ENCODE measurements around the gene ANKMY1. TPM values are rescaled to one million over a fixed set of nuclear protein-coding genes. Genes with fewer than 3 reads are reported as not detected.

Gene ANKMY1
- total RNA-seq, 1 donor from 2014 or later, result 28.5 TPM

DNA sequence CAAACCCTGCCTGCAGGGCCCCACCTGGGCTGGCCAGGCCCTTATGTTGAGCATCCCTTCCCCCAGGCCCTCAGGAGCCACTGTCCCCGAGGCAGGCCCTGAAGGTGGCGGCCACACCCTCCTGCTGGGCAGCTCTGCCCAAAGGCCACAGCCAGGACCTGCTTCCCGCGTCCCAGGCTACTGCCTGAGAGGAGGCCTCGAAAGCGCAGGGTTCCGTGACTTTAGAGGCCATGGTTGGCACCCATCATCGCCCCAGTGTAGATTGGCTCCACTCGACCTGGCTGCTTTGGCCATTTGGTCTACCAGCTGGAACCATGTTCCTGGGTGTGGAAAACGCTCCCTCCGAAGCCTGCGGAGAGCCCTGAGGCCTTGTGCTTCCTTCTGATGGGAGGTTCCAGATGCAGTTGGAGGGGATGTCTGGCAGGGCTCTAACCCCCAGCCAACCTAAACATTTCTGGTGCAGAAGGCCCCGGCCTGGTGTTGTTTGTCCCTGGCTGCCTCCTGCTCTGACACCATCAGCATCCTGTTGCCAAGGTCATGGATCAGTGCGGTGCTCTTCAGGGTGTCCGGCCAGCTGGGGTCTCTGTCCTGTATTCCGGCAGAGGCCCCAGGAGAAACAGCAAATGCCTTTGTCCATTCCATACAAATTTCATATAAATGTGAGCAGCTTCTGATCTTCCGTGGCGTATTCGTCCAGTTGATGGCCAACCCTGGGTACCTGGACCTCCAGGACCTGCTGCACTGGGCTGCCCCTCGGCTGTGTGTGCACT, 43.5 kb upstream of the ANKMY1 start:
- Mint-ChIP-seq H3K27ac (ENCODE audit: unreplicated experiment) (no peak overlapping the region), H3K27me3 (ENCODE audit: unreplicated experiment) (no peaks in the 10 kb centered on the region), H3K4me3 (ENCODE audit: unreplicated experiment) (no peak overlapping the region), H3K9me3 (ENCODE audit: unreplicated experiment) (no peaks in the 10 kb centered on the region), H3K4me1 (ENCODE audit: unreplicated experiment) (peaks cover 5% of the 10 kb centered on the region), H3K36me3 (ENCODE audit: unreplicated experiment) (no peaks in the 10 kb centered on the region)
- TF ChIP-seq, protein P1, sequence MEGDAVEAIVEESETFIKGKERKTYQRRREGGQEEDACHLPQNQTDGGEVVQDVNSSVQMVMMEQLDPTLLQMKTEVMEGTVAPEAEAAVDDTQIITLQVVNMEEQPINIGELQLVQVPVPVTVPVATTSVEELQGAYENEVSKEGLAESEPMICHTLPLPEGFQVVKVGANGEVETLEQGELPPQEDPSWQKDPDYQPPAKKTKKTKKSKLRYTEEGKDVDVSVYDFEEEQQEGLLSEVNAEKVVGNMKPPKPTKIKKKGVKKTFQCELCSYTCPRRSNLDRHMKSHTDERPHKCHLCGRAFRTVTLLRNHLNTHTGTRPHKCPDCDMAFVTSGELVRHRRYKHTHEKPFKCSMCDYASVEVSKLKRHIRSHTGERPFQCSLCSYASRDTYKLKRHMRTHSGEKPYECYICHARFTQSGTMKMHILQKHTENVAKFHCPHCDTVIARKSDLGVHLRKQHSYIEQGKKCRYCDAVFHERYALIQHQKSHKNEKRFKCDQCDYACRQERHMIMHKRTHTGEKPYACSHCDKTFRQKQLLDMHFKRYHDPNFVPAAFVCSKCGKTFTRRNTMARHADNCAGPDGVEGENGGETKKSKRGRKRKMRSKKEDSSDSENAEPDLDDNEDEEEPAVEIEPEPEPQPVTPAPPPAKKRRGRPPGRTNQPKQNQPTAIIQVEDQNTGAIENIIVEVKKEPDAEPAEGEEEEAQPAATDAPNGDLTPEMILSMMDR (IDR thresholded peaks at IDR 0.05), result no peak
- no peak for DNase-seq (ENCODE audit: extremely low spot score, unreplicated experiment)

DNA sequence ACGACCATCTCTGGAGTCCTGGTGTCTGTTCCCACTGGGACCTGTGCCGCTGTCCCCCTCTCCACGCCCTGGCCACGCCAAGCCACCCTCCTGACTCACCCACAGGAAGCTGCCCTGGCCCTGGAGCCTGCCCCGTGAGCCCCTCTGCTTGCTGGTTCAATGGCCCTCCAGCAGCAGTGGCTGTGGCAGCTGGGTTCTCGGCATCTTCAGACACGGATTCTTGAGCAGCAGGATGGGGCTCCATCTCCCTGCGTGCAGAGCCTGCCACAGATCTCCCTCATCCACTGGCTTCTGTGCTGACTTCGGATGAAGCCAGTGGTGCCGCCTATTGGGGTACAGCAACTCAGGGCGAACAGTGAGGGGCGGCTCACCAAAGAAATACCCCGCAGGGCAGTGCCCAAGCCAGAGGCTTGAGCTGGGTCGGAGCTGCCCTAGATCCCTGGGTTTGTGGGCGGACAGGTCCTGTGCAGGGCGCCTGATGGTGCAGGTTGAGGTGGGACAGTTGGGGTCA, 42.7 kb upstream of the ANKMY1 start:
- Mint-ChIP-seq H3K27ac (ENCODE audit: unreplicated experiment) (no peak overlapping the region), H3K27me3 (ENCODE audit: unreplicated experiment) (no peaks in the 10 kb centered on the region), H3K36me3 (ENCODE audit: unreplicated experiment) (no peaks in the 10 kb centered on the region), H3K9me3 (ENCODE audit: unreplicated experiment) (no peaks in the 10 kb centered on the region), H3K4me3 (ENCODE audit: unreplicated experiment) (no peak overlapping the region), H3K4me1 (ENCODE audit: unreplicated experiment) (peaks cover 5% of the 10 kb centered on the region)
- TF ChIP-seq, protein P1 (IDR thresholded peaks at IDR 0.05), result no peak
- no peak for DNase-seq (ENCODE audit: extremely low spot score, unreplicated experiment)

DNA sequence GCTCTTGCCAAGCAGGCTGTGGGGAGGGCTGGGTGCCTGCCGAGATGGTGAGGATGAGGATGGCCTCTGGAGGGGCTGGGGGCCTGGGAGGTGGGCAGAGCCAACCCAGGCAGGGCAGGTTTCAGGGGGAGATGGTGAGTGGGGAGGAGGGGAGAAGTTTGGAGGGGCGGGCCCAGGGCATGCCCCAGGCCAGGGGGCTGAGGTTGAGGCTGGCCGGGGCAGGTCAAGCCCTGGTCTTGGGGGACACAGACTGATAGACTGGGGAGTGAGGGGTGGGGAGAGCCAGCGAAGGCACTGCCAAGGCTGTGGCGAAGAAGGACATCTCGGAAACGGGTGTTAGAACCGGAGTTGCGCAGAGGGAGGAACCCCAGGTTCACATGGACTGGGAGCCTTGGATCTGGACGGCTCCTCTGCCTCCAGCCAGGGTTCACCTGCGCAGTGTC, 41.4 kb upstream of the ANKMY1 start:
- H3K4me3 Mint-ChIP-seq (ENCODE audit: unreplicated experiment), result no peak overlapping the region
- no peaks in the 10 kb centered on the region for H3K27me3 Mint-ChIP-seq (ENCODE audit: unreplicated experiment)
- H3K9me3 Mint-ChIP-seq (ENCODE audit: unreplicated experiment), result no peaks in the 10 kb centered on the region
- peaks cover under 1% of the 10 kb centered on the region for H3K4me1 Mint-ChIP-seq (ENCODE audit: unreplicated experiment)
- TF ChIP-seq, protein P1 (IDR thresholded peaks at IDR 0.05), result no peak
- no peaks in the 10 kb centered on the region for H3K36me3 Mint-ChIP-seq (ENCODE audit: unreplicated experiment)
- DNase-seq (ENCODE audit: extremely low spot score, unreplicated experiment), result no peak
- H3K27ac Mint-ChIP-seq (ENCODE audit: unreplicated experiment), result no peak overlapping the region

DNA sequence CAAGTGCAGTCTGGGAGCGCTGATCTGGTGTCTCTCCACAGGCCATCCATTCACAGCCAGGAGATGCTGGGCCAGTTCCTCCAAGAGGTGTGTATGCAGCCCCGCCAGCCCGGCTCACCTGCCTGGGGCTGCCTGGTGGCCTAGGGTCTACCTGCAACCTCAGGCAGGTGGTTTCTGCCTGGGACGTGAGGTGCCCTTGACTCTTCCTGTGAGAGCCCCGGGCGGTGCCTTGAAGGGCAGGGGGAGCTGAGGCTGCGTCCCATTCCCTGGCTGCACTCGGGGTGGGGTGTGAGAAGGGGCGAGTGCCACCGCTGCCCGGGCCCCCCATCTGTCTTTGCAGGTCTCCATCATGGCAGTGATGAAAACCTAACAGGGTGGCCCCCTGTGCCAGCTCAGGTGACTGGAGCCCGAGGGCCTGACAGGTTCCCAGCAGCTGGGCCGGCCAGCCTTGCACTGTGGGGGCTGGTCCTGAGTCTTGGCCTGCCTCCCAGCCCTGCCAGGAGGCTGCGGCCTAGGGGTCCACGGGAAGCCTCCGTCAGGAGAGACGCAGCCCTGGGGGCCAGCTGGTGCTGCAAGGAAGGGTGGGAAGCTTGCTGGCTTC, 40.6 kb upstream of the ANKMY1 start:
- no peak overlapping the region for H3K4me3 Mint-ChIP-seq (ENCODE audit: unreplicated experiment)
- H3K27ac Mint-ChIP-seq (ENCODE audit: unreplicated experiment), result no peak overlapping the region
- DNase-seq (ENCODE audit: extremely low spot score, unreplicated experiment), result no peak
- H3K9me3 Mint-ChIP-seq (ENCODE audit: unreplicated experiment), result no peaks in the 10 kb centered on the region
- TF ChIP-seq, protein P1 (IDR thresholded peaks at IDR 0.05), result no peak
- H3K27me3 Mint-ChIP-seq (ENCODE audit: unreplicated experiment), result no peaks in the 10 kb centered on the region
- no peaks in the 10 kb centered on the region for H3K4me1 Mint-ChIP-seq (ENCODE audit: unreplicated experiment)
- H3K36me3 Mint-ChIP-seq (ENCODE audit: unreplicated experiment), result no peaks in the 10 kb centered on the region

Measured in osteocyte (in vitro differentiated cells).